ENCODE measurements around the gene ASB7.

DNA sequence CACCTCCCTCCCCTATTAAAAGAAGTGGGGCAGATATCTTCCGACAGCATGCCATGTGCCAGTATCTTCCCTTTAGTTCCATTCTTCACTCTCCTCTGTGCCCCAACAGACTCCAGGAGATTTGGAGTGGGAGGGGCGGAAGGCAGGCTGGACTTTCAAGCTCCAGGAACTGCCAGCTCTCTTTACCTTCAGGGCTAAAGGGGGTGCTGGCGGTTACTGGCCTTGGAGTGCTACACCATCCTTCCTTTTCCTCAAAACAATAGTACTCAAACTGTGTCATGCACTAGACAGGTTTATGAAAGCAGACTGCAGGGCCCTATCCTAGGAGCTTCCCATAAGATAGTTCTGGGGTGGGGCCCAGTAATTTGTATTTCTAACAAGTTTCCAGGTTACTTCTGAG, 6.4 kb upstream of the ASB7 start:
- TF ChIP-seq, protein P1, sequence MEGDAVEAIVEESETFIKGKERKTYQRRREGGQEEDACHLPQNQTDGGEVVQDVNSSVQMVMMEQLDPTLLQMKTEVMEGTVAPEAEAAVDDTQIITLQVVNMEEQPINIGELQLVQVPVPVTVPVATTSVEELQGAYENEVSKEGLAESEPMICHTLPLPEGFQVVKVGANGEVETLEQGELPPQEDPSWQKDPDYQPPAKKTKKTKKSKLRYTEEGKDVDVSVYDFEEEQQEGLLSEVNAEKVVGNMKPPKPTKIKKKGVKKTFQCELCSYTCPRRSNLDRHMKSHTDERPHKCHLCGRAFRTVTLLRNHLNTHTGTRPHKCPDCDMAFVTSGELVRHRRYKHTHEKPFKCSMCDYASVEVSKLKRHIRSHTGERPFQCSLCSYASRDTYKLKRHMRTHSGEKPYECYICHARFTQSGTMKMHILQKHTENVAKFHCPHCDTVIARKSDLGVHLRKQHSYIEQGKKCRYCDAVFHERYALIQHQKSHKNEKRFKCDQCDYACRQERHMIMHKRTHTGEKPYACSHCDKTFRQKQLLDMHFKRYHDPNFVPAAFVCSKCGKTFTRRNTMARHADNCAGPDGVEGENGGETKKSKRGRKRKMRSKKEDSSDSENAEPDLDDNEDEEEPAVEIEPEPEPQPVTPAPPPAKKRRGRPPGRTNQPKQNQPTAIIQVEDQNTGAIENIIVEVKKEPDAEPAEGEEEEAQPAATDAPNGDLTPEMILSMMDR (conservative IDR thresholded peaks at IDR 0.05; ENCODE audit: low read depth in 2 of 2): no peak
- no peak for TF ChIP-seq ETS1 (IDR thresholded peaks at IDR 0.05)
- TF ChIP-seq JUNB (IDR thresholded peaks at IDR 0.05; ENCODE audit: unreplicated experiment): no peak
- no peak for TF ChIP-seq REST (IDR thresholded peaks at IDR 0.05; ENCODE audit: unreplicated experiment)
- no peak for TF ChIP-seq EZH2 (IDR thresholded peaks at IDR 0.05; ENCODE audit: low read depth, unreplicated experiment)
- TF ChIP-seq ZNF462 (CRISPR knock-in tag; IDR thresholded peaks at IDR 0.05): no peak

Measured in GM23338 (cell line).